Measurements from ENCODE around the gene BPIFB4.

DNA sequence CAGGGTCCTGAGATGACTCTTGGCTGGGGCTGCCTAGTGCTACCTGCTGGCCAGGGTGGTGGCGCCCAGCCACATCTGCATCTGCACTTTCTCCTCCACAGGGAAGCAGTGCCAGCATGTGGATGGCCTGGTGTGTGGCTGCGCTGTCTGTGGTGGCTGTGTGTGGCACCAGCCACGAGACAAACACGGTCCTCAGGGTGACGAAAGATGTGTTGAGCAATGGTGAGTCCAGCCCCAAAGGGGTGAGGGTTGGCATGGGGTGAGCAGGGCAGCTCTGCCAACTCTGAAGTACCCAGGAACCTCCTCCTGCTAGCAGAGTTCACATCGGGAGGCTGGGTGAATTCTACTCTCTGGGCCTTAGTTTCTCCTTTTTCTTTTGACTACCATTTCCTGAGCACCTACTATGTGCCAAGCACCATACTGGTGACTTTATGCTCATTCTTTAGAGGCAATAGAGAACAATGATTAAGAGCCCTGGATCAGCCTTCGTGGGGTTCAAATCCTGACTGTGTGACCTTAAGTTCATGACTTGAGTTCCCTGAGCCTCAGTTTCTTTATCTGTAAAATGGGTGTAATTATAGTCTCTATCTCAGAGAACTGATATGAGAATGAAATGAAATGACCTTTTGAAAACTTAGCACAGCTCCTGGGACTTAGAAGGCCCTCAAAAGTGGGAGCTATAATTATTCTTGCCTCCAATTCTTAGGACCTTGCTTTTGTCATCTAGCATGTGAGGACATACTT is 2.1 kb downstream of the BPIFB4 start:
- TF ChIP-seq, protein P1, sequence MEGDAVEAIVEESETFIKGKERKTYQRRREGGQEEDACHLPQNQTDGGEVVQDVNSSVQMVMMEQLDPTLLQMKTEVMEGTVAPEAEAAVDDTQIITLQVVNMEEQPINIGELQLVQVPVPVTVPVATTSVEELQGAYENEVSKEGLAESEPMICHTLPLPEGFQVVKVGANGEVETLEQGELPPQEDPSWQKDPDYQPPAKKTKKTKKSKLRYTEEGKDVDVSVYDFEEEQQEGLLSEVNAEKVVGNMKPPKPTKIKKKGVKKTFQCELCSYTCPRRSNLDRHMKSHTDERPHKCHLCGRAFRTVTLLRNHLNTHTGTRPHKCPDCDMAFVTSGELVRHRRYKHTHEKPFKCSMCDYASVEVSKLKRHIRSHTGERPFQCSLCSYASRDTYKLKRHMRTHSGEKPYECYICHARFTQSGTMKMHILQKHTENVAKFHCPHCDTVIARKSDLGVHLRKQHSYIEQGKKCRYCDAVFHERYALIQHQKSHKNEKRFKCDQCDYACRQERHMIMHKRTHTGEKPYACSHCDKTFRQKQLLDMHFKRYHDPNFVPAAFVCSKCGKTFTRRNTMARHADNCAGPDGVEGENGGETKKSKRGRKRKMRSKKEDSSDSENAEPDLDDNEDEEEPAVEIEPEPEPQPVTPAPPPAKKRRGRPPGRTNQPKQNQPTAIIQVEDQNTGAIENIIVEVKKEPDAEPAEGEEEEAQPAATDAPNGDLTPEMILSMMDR (IDR thresholded peaks at IDR 0.05): no peak
- no peak for TF ChIP-seq POLR2A (IDR thresholded peaks at IDR 0.05)
- TF ChIP-seq POLR2AphosphoS5 (IDR thresholded peaks at IDR 0.05): no peak
